Hepatocyte (in vitro differentiated cells): ENCODE data around the gene KRT78.

Experiments
- EZH2 ChIP-seq: fragments of 200-600 bp; sonication (generic); IDR thresholded peaks from 2 replicates; pipeline ENCODE4 v1.6.1; 2016; ENCODE audit warnings: antibody characterized with exemption, mild to moderate bottlenecking, borderline replicate concordance
- EZH2phosphoT487 ChIP-seq: fragments of 200-600 bp; sonication (generic); IDR thresholded peaks from one replicate; pipeline ENCODE4 v1.6.1; 2018; ENCODE audit warnings: antibody characterized with exemption, mild to moderate bottlenecking, low read depth, moderate library complexity; ENCODE audit not compliant: unreplicated experiment, severe bottlenecking
- TF ChIP-seq, protein P1 (sequence below): fragments of 200-600 bp; sonication (generic); IDR thresholded peaks from 2 replicates; pipeline ENCODE4 v1.5.1; 2016; ENCODE audit warnings: antibody characterized with exemption, mild to moderate bottlenecking; ENCODE audit not compliant: poor library complexity

DNA sequence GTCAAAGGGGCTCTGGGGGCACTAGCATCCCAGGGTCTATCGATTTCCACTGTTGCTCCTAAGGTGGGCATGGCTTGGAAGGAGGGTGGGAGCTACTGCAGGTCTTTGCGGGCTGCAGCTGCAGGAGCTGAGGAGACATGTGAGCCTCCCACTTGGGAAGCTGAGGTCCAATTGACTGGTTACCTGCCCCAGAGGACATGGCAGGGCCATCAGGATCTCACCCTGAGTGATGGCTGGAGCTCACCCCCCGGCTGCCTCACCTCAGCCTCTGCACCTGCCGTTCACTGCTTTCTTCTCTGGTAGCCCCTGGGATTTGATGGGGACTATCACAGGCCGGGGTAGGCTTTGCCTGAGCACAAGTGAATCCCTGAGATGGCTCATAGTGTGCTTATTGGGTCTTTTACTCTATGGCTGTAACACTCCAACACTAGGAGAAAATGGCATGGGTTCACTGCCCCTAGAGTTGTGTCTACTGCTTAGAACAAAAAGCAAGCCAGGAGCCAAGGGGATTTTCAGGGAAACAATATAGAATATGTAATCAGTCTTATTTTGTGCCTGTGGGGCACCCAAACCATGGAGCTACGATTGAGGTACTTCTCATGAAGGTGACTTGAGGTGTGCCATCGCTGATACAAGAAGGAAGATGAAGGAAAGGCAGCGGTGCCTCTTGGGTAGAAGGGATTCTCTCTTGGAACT, 31.6 kb downstream of the KRT78 start:
- TF ChIP-seq, protein P1, sequence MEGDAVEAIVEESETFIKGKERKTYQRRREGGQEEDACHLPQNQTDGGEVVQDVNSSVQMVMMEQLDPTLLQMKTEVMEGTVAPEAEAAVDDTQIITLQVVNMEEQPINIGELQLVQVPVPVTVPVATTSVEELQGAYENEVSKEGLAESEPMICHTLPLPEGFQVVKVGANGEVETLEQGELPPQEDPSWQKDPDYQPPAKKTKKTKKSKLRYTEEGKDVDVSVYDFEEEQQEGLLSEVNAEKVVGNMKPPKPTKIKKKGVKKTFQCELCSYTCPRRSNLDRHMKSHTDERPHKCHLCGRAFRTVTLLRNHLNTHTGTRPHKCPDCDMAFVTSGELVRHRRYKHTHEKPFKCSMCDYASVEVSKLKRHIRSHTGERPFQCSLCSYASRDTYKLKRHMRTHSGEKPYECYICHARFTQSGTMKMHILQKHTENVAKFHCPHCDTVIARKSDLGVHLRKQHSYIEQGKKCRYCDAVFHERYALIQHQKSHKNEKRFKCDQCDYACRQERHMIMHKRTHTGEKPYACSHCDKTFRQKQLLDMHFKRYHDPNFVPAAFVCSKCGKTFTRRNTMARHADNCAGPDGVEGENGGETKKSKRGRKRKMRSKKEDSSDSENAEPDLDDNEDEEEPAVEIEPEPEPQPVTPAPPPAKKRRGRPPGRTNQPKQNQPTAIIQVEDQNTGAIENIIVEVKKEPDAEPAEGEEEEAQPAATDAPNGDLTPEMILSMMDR, result no peak
- TF ChIP-seq EZH2 (no peak), EZH2phosphoT487 (no peak)
